Measurements from ENCODE around the gene APOBR. TPM values are rescaled to one million over a fixed set of nuclear protein-coding genes. Genes with fewer than 3 reads are reported as not detected.

The APOBR gene
- total and polyA plus RNA-seq, 2 of the 13 experiments (the other 11 are each of a cell fraction or from before 2014, with no cell fraction given), result 0.03 TPM; not detected in 1

- peak; percentile 96 for TF ChIP-seq ZNF281 (CRISPR knock-in tag; IDR thresholded peaks at IDR 0.05; ENCODE audit: borderline replicate concordance)
- TF ChIP-seq CC2D1A (CRISPR knock-in tag; IDR thresholded peaks at IDR 0.05), result no peak
- peak; percentile 67 for TF ChIP-seq GATAD1 (CRISPR knock-in tag; IDR thresholded peaks at IDR 0.05)
- TF ChIP-seq TARDBP (CRISPR knock-in tag; IDR thresholded peaks at IDR 0.05), result peak; percentile 98
- TF ChIP-seq ZBTB20 (CRISPR knock-in tag; IDR thresholded peaks at IDR 0.05; ENCODE audit: borderline replicate concordance, low read depth), result peak; percentile 58; the same call in 1 of the 2 replicates
- peak; percentile 66; the same call in 1 of the 2 replicates for TF ChIP-seq FOXK2 (IDR thresholded peaks at IDR 0.05)
- peak; percentile 67; the same call in 1 of the 2 replicates for TF ChIP-seq ARID4A (CRISPR knock-in tag; IDR thresholded peaks at IDR 0.05; ENCODE audit: borderline replicate concordance)
- TF ChIP-seq ZNF652 (CRISPR knock-in tag; IDR thresholded peaks at IDR 0.05; ENCODE audit: borderline replicate concordance, low read depth), result peak; percentile 73
- peak; percentile 19; the same call in 1 of the 2 replicates for TF ChIP-seq TSC22D2 (CRISPR knock-in tag; IDR thresholded peaks at IDR 0.05; ENCODE audit: borderline replicate concordance)
- TF ChIP-seq PITX1 (CRISPR knock-in tag; IDR thresholded peaks at IDR 0.05), result peak; percentile 92
- TF ChIP-seq KMT2A (CRISPR knock-in tag; IDR thresholded peaks at IDR 0.05), result peak; percentile 68; the same call in 1 of the 2 replicates
- TF ChIP-seq ZNF660 (CRISPR knock-in tag; IDR thresholded peaks at IDR 0.05; ENCODE audit: borderline replicate concordance, low read depth), result no peak
- peak; percentile 51 for TF ChIP-seq PBX2 (CRISPR knock-in tag; IDR thresholded peaks at IDR 0.05)
- TF ChIP-seq ZNF33A (CRISPR knock-in tag; IDR thresholded peaks at IDR 0.05; ENCODE audit: borderline replicate concordance), result no peak
- 0 out of 2 replicates have a peak, but pooled peaks have one; percentile 55 for TF ChIP-seq BRD4 (CRISPR knock-in tag; IDR thresholded peaks at IDR 0.05)
- no peak for TF ChIP-seq YY1 (IDR thresholded peaks at IDR 0.05; ENCODE audit: insufficient read depth, insufficient replicate concordance, low read depth, low read length)
- TF ChIP-seq NFIC (IDR thresholded peaks at IDR 0.05; ENCODE audit: low read length), result peak; percentile 89
- 0 out of 2 replicates have a peak, but pooled peaks have one; percentile 10 for TF ChIP-seq CREB3 (CRISPR knock-in tag; IDR thresholded peaks at IDR 0.05)
- TF ChIP-seq DPF2 (CRISPR knock-in tag; IDR thresholded peaks at IDR 0.05; ENCODE audit: borderline replicate concordance, low read depth), result peak; percentile 99
- peak; percentile 96 for TF ChIP-seq ZMYM3 (CRISPR knock-in tag; IDR thresholded peaks at IDR 0.05)
Observed at GRCh38 chr16:28526201-28527099, 32.0 kb downstream of the APOBR start (continued).

Data from HepG2 (cell line).